Prostate gland (tissue), 2 donors: ENCODE data around the gene OR5AR1.

Experiments used
- POLR2A ChIP-seq: fragments of 450-650 bp; IDR thresholded peaks from one replicate; pipeline ENCODE4 v1.6.1; 2016; ENCODE audit warnings: antibody characterized with exemption, mild to moderate bottlenecking
- POLR2AphosphoS5 ChIP-seq: sonication (generic); formaldehyde crosslinking; IDR thresholded peaks from one replicate; pipeline ENCODE4 v1.6.1; 2017; ENCODE audit warnings: antibody characterized with exemption
- TF ChIP-seq, protein P1 (sequence below), 4 experiments: fragments of 200-600 bp in 2 of 4; fragments of 450-650 bp in 2 of 4; sonication (generic) in 2 of 4; IDR thresholded peaks; 1 replicate in 3 of 4; 2 replicates in 1 of 4; pipeline ENCODE4 v1.5.1; 2016 to 2019; ENCODE audit warnings: antibody characterized with exemption in 4 of 4, mild to moderate bottlenecking in 2 of 4, moderate library complexity in 2 of 4

DNA sequence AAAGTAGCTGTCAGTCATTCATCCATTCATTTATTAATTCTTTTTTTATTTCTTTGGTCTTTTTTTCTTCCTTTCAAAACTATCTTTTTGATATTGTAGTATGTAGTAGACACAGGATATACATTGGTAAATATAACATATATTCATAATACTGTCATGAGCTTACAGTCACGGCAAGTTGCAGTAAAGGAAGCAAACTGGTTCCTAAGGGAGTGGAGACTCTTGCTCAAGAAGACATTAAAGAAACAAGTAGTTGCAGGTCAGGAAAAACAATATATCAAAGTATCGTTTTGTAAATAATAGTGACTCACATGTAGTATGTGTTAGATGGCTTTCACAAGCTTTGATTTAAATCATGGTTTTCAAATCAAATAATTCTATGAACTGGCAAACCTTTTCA is 7.5 kb downstream of the OR5AR1 start:
- TF ChIP-seq POLR2A (no peak), POLR2AphosphoS5 (no peak)
- TF ChIP-seq, protein P1, sequence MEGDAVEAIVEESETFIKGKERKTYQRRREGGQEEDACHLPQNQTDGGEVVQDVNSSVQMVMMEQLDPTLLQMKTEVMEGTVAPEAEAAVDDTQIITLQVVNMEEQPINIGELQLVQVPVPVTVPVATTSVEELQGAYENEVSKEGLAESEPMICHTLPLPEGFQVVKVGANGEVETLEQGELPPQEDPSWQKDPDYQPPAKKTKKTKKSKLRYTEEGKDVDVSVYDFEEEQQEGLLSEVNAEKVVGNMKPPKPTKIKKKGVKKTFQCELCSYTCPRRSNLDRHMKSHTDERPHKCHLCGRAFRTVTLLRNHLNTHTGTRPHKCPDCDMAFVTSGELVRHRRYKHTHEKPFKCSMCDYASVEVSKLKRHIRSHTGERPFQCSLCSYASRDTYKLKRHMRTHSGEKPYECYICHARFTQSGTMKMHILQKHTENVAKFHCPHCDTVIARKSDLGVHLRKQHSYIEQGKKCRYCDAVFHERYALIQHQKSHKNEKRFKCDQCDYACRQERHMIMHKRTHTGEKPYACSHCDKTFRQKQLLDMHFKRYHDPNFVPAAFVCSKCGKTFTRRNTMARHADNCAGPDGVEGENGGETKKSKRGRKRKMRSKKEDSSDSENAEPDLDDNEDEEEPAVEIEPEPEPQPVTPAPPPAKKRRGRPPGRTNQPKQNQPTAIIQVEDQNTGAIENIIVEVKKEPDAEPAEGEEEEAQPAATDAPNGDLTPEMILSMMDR (IDR thresholded peaks at IDR 0.05), result no peak
